GM19023 (cell line): ENCODE results near the gene RBM43.

Experiments used
- ATAC-seq: cut with Tn5 transposase; IDR thresholded peaks from one replicate; pipeline ENCODE4 v1.9.1; 2021; ENCODE audit warnings: mild to moderate bottlenecking, moderate library complexity; ENCODE audit not compliant: unreplicated experiment

RBM43 gene

GRCh38 chr2:151230627-151231140 is 31.0 kb downstream of the RBM43 start:
- no peak for ATAC-seq

- ATAC-seq, result no peak
Measured at GRCh38 chr2:151228847-151229512, 32.7 kb downstream of the RBM43 start.

- no peak for ATAC-seq
Measured at GRCh38 chr2:151217343-151217742, 44.3 kb downstream of the RBM43 start.

GRCh38 chr2:151207100-151207499 is 54.6 kb downstream of the RBM43 start:
- ATAC-seq, result no peak

- ATAC-seq, result no peak
Measured at GRCh38 chr2:151206446-151206968, 55.2 kb downstream of the RBM43 start.

- no peak for ATAC-seq
Measured at GRCh38 chr2:151205571-151205970, 56.1 kb downstream of the RBM43 start.

GRCh38 chr2:151204756-151205155 is 56.9 kb downstream of the RBM43 start:
- no peak for ATAC-seq

- ATAC-seq, result no peak
Measured at GRCh38 chr2:151200844-151201243, 60.8 kb downstream of the RBM43 start.

GRCh38 chr2:151200277-151200676 is 61.4 kb downstream of the RBM43 start:
- ATAC-seq, result no peak

GRCh38 chr2:151198645-151199044 is 63.0 kb downstream of the RBM43 start:
- ATAC-seq, result no peak
